ENCODE measurements around the gene SLC22A23.

DNA sequence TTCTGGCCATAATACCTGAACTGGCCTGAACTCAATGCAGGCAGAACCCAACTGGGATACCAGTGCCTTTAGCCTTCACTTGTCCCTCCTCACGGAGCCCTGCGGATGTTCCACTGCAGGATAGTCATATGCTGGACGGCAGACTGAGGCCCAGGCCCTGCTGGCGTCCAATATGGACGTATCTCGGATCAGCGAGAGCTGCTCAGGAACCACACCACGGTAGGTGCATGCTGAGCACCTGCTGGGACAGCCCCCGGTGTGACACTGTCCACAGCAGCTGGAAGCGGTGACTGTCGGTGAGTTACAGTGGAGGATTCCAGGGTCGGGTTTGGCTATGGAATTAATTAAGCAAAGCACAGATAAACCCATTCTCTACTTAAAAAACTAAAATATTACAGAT is 149.4 kb downstream of the SLC22A23 start:
- TF ChIP-seq POLR2A (IDR thresholded peaks at IDR 0.05) (no peak), POLR2AphosphoS5 (IDR thresholded peaks at IDR 0.05) (no peak)
